Liver (tissue), 9 donors: Measurements from ENCODE around the gene VAC14. TPM values are rescaled to one million over a fixed set of nuclear protein-coding genes. Genes with fewer than 3 reads are reported as not detected.
A peak's percentile ranks its signal among the peaks of the same experiment; 100 is the strongest.

Source experiments
- DNase-seq: peaks from one replicate; pipeline ENCODE4 v3.0.0-alpha.2; 2017; ENCODE audit warnings: low spot score
- H3K27ac ChIP-seq, 2 donors: one replicate each; pipeline ENCODE4 v1.7.0; 2013; ENCODE audit warnings: inconsistent platforms in 2 of 2, low read length in 2 of 2, control low read depth in 1 of 2, low read depth in 1 of 2, mild to moderate bottlenecking in 1 of 2
- H3K27me3 ChIP-seq, 4 donors: one replicate each; pipeline versions ENCODE4 v1.6.1 to v1.7.0; 2013; ENCODE audit warnings: low read length in 3 of 4, inconsistent platforms in 1 of 4, mild to moderate bottlenecking in 1 of 4, moderate library complexity in 1 of 4; ENCODE audit not compliant: control insufficient read depth in 4 of 4, insufficient read depth in 4 of 4
- H3K36me3 ChIP-seq, 4 donors: one replicate each; pipeline versions ENCODE4 v1.6.1 to v1.7.0; 2013; ENCODE audit warnings: low read length in 3 of 4, mild to moderate bottlenecking in 3 of 4, low read depth in 1 of 4, moderate library complexity in 1 of 4; ENCODE audit not compliant: control insufficient read depth in 4 of 4, insufficient read depth in 3 of 4
- H3K4me1 ChIP-seq, 4 donors: one replicate each; pipeline versions ENCODE4 v1.6.1 to v1.7.0; 2013; ENCODE audit warnings: low read length in 3 of 4, mild to moderate bottlenecking in 3 of 4, moderate library complexity in 1 of 4; ENCODE audit not compliant: control insufficient read depth in 4 of 4, insufficient read depth in 4 of 4
- H3K4me3 ChIP-seq, 3 donors: one replicate each; pipeline versions ENCODE4 v1.6.1 to v1.7.0; 2013; ENCODE audit warnings: low read length in 3 of 3, control low read depth in 1 of 3, low read depth in 1 of 3, mild to moderate bottlenecking in 1 of 3
- H3K9ac ChIP-seq, 2 donors: one replicate each; pipeline ENCODE4 v1.7.0; 2013; ENCODE audit warnings: low read length in 2 of 2, mild to moderate bottlenecking in 2 of 2, moderate library complexity in 2 of 2, control low read depth in 1 of 2, low read depth in 1 of 2
- H3K9me3 ChIP-seq, 4 donors: one replicate each; pipeline versions ENCODE4 v1.6.1 to v1.7.0; 2013; ENCODE audit warnings: low read length in 3 of 4; ENCODE audit not compliant: control insufficient read depth in 4 of 4
- EGR1 ChIP-seq, 2 donors: IDR thresholded peaks; 2 replicates each; pipeline ENCODE4 v1.6.1; 2016 to 2018; ENCODE audit warnings: antibody characterized with exemption in 2 of 2, low read depth in 2 of 2
- FOXA1 ChIP-seq: IDR thresholded peaks from 2 replicates; pipeline ENCODE4 v1.6.1; 2016; ENCODE audit warnings: antibody characterized with exemption
- FOXA2 ChIP-seq: IDR thresholded peaks from 2 replicates; pipeline ENCODE4 v1.6.1; 2016; ENCODE audit warnings: antibody characterized with exemption
- GABPA ChIP-seq, 2 donors: IDR thresholded peaks in 1 of 2; conservative IDR thresholded peaks in 1 of 2; 2 replicates each; pipeline ENCODE4 v1.6.1; 2016; ENCODE audit warnings: antibody characterized with exemption in 2 of 2, mild to moderate bottlenecking in 1 of 2, moderate library complexity in 1 of 2
- HNF4A ChIP-seq, 2 donors: conservative IDR thresholded peaks; 2 replicates each; pipeline ENCODE4 v1.6.1; 2016; ENCODE audit warnings: antibody characterized with exemption in 2 of 2, mild to moderate bottlenecking in 2 of 2
- HNF4G ChIP-seq: IDR thresholded peaks from 2 replicates; pipeline ENCODE4 v1.6.1; 2016; ENCODE audit warnings: antibody characterized with exemption
- JUND ChIP-seq, 2 donors: IDR thresholded peaks; 2 replicates each; pipeline ENCODE4 v1.6.1; 2016; ENCODE audit warnings: antibody characterized with exemption in 2 of 2
- NR2F2 ChIP-seq: IDR thresholded peaks from 2 replicates; pipeline ENCODE4 v1.6.1; 2016; ENCODE audit warnings: antibody characterized with exemption
- RAD21 ChIP-seq, 2 donors: IDR thresholded peaks; 2 replicates each; pipeline ENCODE4 v1.6.1; 2016; ENCODE audit warnings: antibody characterized with exemption in 2 of 2, mild to moderate bottlenecking in 2 of 2
- REST ChIP-seq: IDR thresholded peaks from 2 replicates; pipeline ENCODE4 v1.6.1; 2016; ENCODE audit warnings: antibody characterized with exemption, mild to moderate bottlenecking
- RXRA ChIP-seq, 2 donors: IDR thresholded peaks; 2 replicates each; pipeline ENCODE4 v1.6.1; 2017 to 2018; ENCODE audit warnings: antibody characterized with exemption in 2 of 2, mild to moderate bottlenecking in 1 of 2
- SP1 ChIP-seq: IDR thresholded peaks from 2 replicates; pipeline ENCODE4 v1.6.1; 2018; ENCODE audit warnings: antibody characterized with exemption, mild to moderate bottlenecking
- TAF1 ChIP-seq: conservative IDR thresholded peaks from 2 replicates; pipeline ENCODE4 v1.6.1; 2016; ENCODE audit warnings: antibody characterized with exemption, mild to moderate bottlenecking
- YY1 ChIP-seq: IDR thresholded peaks from 2 replicates; pipeline ENCODE4 v1.6.1; 2016; ENCODE audit warnings: antibody characterized with exemption, mild to moderate bottlenecking
- WGBS: extraction: QIAGEN DNeasy Blood & Tissue Kit; methylation state at CpG from one replicate; pipeline ENCODE4 v1.1.7; 2013; 5-methylcytosine and 5-hydroxymethylcytosine counted together
- polyA plus RNA-seq, 2 donors: library from polyadenylated mRNA; stranded (reverse) in 1 of 2; unstranded in 1 of 2; fragments of 200-250 nt in 1 of 2; fragments of >200 nt in 1 of 2; fragmentation: Nextera tagmentation in 1 of 2; extraction: Ambion mirVana in 1 of 2; gene quantifications; one replicate each; pipeline versions ENCODE4 v1.2.1 to v1.2.3, GENCODE V29; 2013 to 2015
- total RNA-seq, 2 donors: library from RNA; depleted of rRNA; stranded (reverse); fragments of >200 nt; gene quantifications; one replicate each; pipeline ENCODE4 v1.2.3, GENCODE V29; 2014
- TF ChIP-seq, protein P1 (sequence below): IDR thresholded peaks from 2 replicates; pipeline ENCODE4 v1.6.1; 2016; ENCODE audit warnings: antibody characterized with exemption
- TF ChIP-seq, protein P2 (sequence below): fragments of 150-350 bp; IDR thresholded peaks from 2 replicates; pipeline ENCODE4 v1.5.1; 2017; ENCODE audit warnings: improper control_type of control experiment, low read depth, low read length; ENCODE audit not compliant: missing input control
- TF ChIP-seq, protein P3 (sequence below): IDR thresholded peaks from 2 replicates; pipeline ENCODE4 v1.6.1; 2016; ENCODE audit warnings: antibody characterized with exemption
- TF ChIP-seq, protein P4 (sequence below): IDR thresholded peaks from 2 replicates; pipeline ENCODE4 v1.6.1; 2016; ENCODE audit warnings: antibody characterized with exemption
- donor health status: healthy.
- donor health status: healthy.
- donor health status: healthy.
- donor health status: healthy.
- donor health status: healthy.

VAC14 gene
- total and polyA plus RNA-seq, 4 donors: 16.7 to 29.8 (median 20.5) TPM

DNA sequence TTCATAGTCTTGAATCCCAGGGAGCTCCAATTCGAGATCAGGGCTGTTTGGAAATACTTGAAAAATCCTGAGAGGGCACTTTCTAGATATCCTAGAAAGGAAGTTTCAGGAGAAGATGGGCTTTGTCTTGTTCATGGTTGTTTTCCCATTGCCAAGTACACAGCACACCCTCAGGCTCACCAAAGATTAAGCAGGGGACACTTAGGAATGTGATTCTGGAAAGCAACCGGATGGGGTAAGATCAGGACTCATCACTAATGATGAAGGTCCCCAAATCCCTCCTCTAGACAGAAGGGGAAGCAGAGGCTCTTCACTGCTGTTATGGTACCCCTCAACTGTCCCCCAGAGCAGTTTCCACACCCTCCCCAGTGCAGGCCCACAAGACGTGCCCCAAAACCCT is 40.7 kb downstream of the VAC14 start:
- peaks cover 2 to 15% (median 5%) of the 10 kb centered on the region in 4 donors for H3K36me3 ChIP-seq
- 77% methylated on average over 3 of the region's 3 CpGs for WGBS
- no peaks in the 10 kb centered on the region for H3K27me3 ChIP-seq
- H3K4me3 ChIP-seq: no peak overlapping the region
- H3K27ac ChIP-seq: peak overlapping the region; percentile 74 to 76
- DNase-seq: no peak
- peak overlapping the region in 1 of 2 donors; percentile 45 for H3K9ac ChIP-seq
- H3K9me3 ChIP-seq: no peaks in the 10 kb centered on the region
- H3K4me1 ChIP-seq: peaks cover 0 to 11% (median 5%) of the 10 kb centered on the region in 4 donors
- TF ChIP-seq, protein P1, sequence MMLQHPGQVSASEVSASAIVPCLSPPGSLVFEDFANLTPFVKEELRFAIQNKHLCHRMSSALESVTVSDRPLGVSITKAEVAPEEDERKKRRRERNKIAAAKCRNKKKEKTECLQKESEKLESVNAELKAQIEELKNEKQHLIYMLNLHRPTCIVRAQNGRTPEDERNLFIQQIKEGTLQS: no peak
- TF ChIP-seq HNF4A (conservative IDR thresholded peaks at IDR 0.05): no peak
- no peak for TF ChIP-seq EGR1 (IDR thresholded peaks at IDR 0.05; ENCODE audit: low read depth in 2 of 2)
- no peak for TF ChIP-seq TAF1
- TF ChIP-seq REST: no peak
- no peak for TF ChIP-seq NR2F2
- no peak for TF ChIP-seq FOXA1
- no peak for TF ChIP-seq RXRA (IDR thresholded peaks at IDR 0.05)
- TF ChIP-seq, protein P2, sequence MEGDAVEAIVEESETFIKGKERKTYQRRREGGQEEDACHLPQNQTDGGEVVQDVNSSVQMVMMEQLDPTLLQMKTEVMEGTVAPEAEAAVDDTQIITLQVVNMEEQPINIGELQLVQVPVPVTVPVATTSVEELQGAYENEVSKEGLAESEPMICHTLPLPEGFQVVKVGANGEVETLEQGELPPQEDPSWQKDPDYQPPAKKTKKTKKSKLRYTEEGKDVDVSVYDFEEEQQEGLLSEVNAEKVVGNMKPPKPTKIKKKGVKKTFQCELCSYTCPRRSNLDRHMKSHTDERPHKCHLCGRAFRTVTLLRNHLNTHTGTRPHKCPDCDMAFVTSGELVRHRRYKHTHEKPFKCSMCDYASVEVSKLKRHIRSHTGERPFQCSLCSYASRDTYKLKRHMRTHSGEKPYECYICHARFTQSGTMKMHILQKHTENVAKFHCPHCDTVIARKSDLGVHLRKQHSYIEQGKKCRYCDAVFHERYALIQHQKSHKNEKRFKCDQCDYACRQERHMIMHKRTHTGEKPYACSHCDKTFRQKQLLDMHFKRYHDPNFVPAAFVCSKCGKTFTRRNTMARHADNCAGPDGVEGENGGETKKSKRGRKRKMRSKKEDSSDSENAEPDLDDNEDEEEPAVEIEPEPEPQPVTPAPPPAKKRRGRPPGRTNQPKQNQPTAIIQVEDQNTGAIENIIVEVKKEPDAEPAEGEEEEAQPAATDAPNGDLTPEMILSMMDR: no peak
- TF ChIP-seq, protein P3, sequence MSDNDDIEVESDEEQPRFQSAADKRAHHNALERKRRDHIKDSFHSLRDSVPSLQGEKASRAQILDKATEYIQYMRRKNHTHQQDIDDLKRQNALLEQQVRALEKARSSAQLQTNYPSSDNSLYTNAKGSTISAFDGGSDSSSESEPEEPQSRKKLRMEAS: no peak
- TF ChIP-seq GABPA (IDR thresholded peaks at IDR 0.05 in 1 of 2, conservative IDR thresholded peaks at IDR 0.05 in 1 of 2): no peak
- TF ChIP-seq HNF4G: no peak
- TF ChIP-seq, protein P4, sequence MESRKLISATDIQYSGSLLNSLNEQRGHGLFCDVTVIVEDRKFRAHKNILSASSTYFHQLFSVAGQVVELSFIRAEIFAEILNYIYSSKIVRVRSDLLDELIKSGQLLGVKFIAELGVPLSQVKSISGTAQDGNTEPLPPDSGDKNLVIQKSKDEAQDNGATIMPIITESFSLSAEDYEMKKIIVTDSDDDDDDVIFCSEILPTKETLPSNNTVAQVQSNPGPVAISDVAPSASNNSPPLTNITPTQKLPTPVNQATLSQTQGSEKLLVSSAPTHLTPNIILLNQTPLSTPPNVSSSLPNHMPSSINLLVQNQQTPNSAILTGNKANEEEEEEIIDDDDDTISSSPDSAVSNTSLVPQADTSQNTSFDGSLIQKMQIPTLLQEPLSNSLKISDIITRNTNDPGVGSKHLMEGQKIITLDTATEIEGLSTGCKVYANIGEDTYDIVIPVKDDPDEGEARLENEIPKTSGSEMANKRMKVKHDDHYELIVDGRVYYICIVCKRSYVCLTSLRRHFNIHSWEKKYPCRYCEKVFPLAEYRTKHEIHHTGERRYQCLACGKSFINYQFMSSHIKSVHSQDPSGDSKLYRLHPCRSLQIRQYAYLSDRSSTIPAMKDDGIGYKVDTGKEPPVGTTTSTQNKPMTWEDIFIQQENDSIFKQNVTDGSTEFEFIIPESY: no peak
- TF ChIP-seq JUND (IDR thresholded peaks at IDR 0.05): no peak
- TF ChIP-seq RAD21 (IDR thresholded peaks at IDR 0.05): no peak
- no peak for TF ChIP-seq YY1
- no peak for TF ChIP-seq SP1
- no peak for TF ChIP-seq FOXA2
